Measurements from ENCODE around the gene PKP4. TPM values are rescaled to one million over a fixed set of nuclear protein-coding genes. Genes with fewer than 3 reads are reported as not detected.
A peak's percentile ranks its signal among the peaks of the same experiment; 100 is the strongest.
"Not testable (repeated sequence)": the region's sequence is repeated elsewhere in the genome, so short reads cannot be mapped to it uniquely, and the experiment has no call there.

PKP4 gene
- total and polyA plus RNA-seq, 4 donors = 21.5 to 96.4 (median 32.8) TPM

- Histone ChIP-seq H3K9me3 (ENCODE audit: control insufficient read depth in 4 of 4, insufficient read depth in 3 of 4, low read length in 3 of 4) (peaks cover 0 to 2% (median 0%) of the 10 kb centered on the region in 4 donors), H3K9ac (ENCODE audit: insufficient read depth in 1 of 2, low read length in 2 of 2) (no peak overlapping the region), H3K4me1 (ENCODE audit: control insufficient read depth in 5 of 5, insufficient read depth in 5 of 5, low read length in 5 of 5) (peaks cover 0 to 17% (median 5%) of the 10 kb centered on the region in 5 donors), H3K4me3 (no peak overlapping the region), H3K36me3 (ENCODE audit: control insufficient read depth in 4 of 4, insufficient read depth in 4 of 4, low read length in 4 of 4) (peaks cover 0 to 14% (median 5%) of the 10 kb centered on the region in 4 donors), H3K27me3 (ENCODE audit: control insufficient read depth in 3 of 3, insufficient read depth in 3 of 3, low read length in 2 of 3) (no peaks in the 10 kb centered on the region), H3K27ac (ENCODE audit: low read depth in 1 of 2, low read length in 1 of 2) (no peak overlapping the region)
- no peak for DNase-seq
- WGBS, 2 donors = 92 to 93% methylated on average over 8 of the region's 8 CpGs
- TF ChIP-seq CTCF (IDR thresholded peaks at IDR 0.05; ENCODE audit: control extremely low read depth, extremely low read depth) = no peak
- no peak for ATAC-seq (ENCODE audit: insufficient read depth, low FRiP score)
These were observed 17.1 kb downstream of the PKP4 start for GRCh38 chr2:158473719-158474392.

- 97 to 98% methylated on average over 3 of the region's 3 CpGs for WGBS, 2 donors
- not testable (repeated sequence) for H3K9ac ChIP-seq (ENCODE audit: insufficient read depth in 1 of 2, low read length in 2 of 2); H3K4me3 ChIP-seq; DNase-seq; H3K27ac ChIP-seq (ENCODE audit: low read depth in 1 of 2, low read length in 1 of 2); H3K27me3 ChIP-seq (ENCODE audit: control insufficient read depth in 3 of 3, insufficient read depth in 3 of 3, low read length in 2 of 3); H3K9me3 ChIP-seq (ENCODE audit: control insufficient read depth in 4 of 4, insufficient read depth in 3 of 4, low read length in 3 of 4); ATAC-seq (ENCODE audit: insufficient read depth, low FRiP score)
- H3K4me1 ChIP-seq (ENCODE audit: control insufficient read depth in 5 of 5, insufficient read depth in 5 of 5, low read length in 5 of 5) = peaks cover 0 to 22% (median 5%) of the 10 kb centered on the region in 5 donors
- peaks cover 0 to 14% (median 5%) of the 10 kb centered on the region in 4 donors for H3K36me3 ChIP-seq (ENCODE audit: control insufficient read depth in 4 of 4, insufficient read depth in 4 of 4, low read length in 4 of 4)
These were observed 17.8 kb downstream of the PKP4 start for GRCh38 chr2:158474526-158475011.

- Histone ChIP-seq H3K9ac (ENCODE audit: insufficient read depth in 1 of 2, low read length in 2 of 2) (no peak overlapping the region), H3K9me3 (ENCODE audit: control insufficient read depth in 4 of 4, insufficient read depth in 3 of 4, low read length in 3 of 4) (peaks cover 0 to 2% (median 0%) of the 10 kb centered on the region in 4 donors), H3K4me3 (no peak overlapping the region), H3K27me3 (ENCODE audit: control insufficient read depth in 3 of 3, insufficient read depth in 3 of 3, low read length in 2 of 3) (no peaks in the 10 kb centered on the region), H3K36me3 (ENCODE audit: control insufficient read depth in 4 of 4, insufficient read depth in 4 of 4, low read length in 4 of 4) (peaks cover 0 to 6% (median 2%) of the 10 kb centered on the region in 4 donors), H3K27ac (ENCODE audit: low read depth in 1 of 2, low read length in 1 of 2) (no peak overlapping the region), H3K4me1 (ENCODE audit: control insufficient read depth in 5 of 5, insufficient read depth in 5 of 5, low read length in 5 of 5) (peaks cover 0 to 25% (median 5%) of the 10 kb centered on the region in 5 donors)
- DNase-seq (no peak), ATAC-seq (ENCODE audit: insufficient read depth, low FRiP score) (no peak)
- TF ChIP-seq CTCF (IDR thresholded peaks at IDR 0.05; ENCODE audit: control extremely low read depth, extremely low read depth) = no peak
- WGBS, 2 donors = 26 to 44% methylated on average over 3 of the region's 3 CpGs
These were observed 20.4 kb downstream of the PKP4 start for GRCh38 chr2:158477202-158477601.

- 64 to 79% methylated on average over 6 of the region's 6 CpGs for WGBS, 2 donors
- ATAC-seq (ENCODE audit: insufficient read depth, low FRiP score) (no peak), DNase-seq (peak in 1 of 3 donors; percentile 52)
- TF ChIP-seq CTCF (IDR thresholded peaks at IDR 0.05; ENCODE audit: control extremely low read depth, extremely low read depth) = no peak
- Histone ChIP-seq H3K4me1 (ENCODE audit: control insufficient read depth in 5 of 5, insufficient read depth in 5 of 5, low read length in 5 of 5) (peaks cover 0 to 25% (median 5%) of the 10 kb centered on the region in 5 donors), H3K27me3 (ENCODE audit: control insufficient read depth in 3 of 3, insufficient read depth in 3 of 3, low read length in 2 of 3) (no peaks in the 10 kb centered on the region), H3K9ac (ENCODE audit: insufficient read depth in 1 of 2, low read length in 2 of 2) (peak overlapping the region in 1 of 2 donors; percentile 36), H3K36me3 (ENCODE audit: control insufficient read depth in 4 of 4, insufficient read depth in 4 of 4, low read length in 4 of 4) (peaks cover 0 to 3% (median 1%) of the 10 kb centered on the region in 4 donors), H3K27ac (ENCODE audit: low read depth in 1 of 2, low read length in 1 of 2) (no peak overlapping the region), H3K9me3 (ENCODE audit: control insufficient read depth in 4 of 4, insufficient read depth in 3 of 4, low read length in 3 of 4) (no peaks in the 10 kb centered on the region), H3K4me3 (no peak overlapping the region)
These were observed 21.5 kb downstream of the PKP4 start for GRCh38 chr2:158478237-158478636.
